Hematopoietic multipotent progenitor cell treated with erythropoietin and hydrocortisone succinate and interleukin-3 and kit ligand, for 15 days (in vitro differentiated cells): Measurements from ENCODE around the gene KCTD1.

ENCODE experiments used
- DNase-seq: peaks from one replicate; pipeline ENCODE4 v3.0.0-alpha.2; 2015; ENCODE audit warnings: low spot score

KCTD1 gene

DNA sequence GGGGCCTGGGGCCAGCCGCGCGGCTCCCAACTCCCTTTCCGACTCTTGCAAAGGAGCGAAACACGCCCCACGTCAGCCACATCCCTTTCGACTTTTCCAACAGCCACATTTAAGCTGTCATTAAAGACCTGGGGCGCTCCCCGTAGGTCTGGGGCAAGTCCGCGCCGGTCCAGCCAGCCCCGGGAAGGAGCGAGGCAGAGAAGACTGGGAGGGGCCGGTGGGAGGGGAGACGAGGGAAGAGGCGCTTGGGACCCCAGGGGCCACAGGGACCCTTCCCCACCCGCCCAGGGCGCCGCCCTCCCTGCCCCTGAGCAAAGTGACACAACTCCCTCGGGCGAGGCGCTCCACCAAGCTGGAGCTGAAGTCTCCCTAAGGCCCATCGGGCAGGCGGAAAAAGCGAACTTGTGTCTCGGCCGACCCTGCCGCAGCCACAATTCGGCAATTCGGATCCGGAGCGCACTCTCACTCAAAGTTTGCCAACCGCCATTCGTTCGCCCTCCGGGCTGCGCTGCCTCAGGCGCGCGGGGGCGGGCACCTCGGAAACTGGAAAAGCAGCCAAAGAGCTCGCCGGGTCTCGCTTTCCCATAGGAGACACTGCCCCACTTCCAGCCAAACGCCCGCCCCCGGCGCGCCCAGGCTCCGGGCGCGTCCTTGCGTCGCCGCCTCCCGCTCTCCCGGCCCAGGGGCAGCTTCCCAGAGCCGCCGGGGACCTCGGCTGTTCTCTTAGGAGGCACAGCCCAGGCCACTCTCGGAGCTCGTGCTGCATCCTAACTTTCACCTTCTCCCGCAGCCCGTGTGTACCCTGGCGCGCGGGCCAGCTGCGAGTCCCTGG lies 1.1 kb upstream of the KCTD1 start:
- no peak for DNase-seq

DNA sequence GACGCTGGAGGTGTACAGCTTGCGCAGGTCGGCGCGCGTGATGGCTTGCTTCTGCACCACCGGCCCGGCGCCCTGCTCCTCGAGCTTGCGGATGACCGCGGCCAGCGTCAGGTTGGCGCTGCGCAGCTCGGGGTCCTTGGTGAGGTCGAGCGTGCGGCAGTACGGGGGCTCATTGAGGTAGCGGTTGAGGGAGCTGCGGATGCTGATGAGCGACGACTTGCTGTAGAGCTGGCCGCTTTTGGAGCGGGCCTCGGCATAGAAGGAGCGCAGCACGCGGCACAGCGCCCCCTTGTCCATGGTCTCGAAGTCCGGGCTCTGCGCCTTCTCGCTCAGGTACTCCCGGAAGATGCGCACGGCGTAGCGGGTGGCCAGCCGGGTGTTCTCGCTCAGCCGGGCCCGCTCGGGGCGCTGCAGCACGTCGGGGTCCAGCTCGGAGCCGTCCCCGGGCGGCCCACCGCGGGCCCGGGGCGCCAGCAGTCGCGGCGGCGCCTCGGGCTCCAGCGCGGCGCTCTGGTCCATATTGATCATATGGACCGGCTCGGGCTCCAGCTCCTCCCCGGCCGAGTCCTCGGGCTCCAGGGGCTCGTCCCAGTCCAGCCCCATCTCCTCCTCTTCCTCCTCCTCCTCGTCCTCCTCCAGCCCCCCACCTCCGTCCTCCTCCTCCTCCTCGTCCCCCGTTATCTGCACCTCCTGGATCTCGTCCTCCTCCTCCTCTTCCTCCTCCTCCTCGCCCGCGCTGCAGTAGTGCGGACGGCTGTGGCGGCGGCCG lies 523 bp downstream of the KCTD1 start:
- no peak for DNase-seq

DNA sequence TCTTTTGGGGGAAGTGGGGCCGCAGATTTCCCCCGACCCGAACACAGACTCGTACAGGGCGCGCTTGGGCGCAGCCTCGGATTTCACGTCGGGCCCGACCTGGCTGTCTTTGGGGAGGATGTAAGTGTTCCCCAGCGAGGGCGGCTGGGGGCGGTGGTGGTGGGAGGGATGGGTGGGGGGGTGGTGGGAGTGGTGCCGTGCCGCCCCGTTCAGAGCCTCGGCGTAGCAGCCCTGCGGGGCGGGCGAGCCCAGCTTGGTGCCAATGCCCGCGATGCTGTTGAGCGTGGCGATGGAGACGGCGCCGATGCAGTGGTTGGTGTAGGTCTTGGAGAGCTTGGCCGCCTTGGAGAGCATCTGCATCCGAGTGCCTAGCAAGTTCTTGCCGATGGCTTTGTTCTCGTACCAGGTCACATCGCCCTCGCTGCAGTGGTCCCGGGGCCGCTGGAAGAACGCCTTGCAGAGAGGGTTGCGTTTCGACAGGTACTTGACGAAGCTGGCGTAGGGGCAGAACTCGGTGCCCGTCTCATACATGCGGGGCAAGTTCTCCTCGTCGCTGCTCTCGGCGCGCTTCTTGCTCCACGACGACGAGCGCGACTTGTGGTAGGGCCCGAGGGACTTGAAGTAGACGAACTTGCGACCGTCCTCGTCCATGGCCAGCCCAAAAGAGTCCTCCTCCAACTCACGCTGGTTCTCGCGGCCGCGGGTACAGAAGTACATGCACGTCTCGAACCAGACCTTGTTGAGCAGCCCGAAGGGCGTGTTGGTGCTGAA lies 1.3 kb downstream of the KCTD1 start:
- no peak for DNase-seq

DNA sequence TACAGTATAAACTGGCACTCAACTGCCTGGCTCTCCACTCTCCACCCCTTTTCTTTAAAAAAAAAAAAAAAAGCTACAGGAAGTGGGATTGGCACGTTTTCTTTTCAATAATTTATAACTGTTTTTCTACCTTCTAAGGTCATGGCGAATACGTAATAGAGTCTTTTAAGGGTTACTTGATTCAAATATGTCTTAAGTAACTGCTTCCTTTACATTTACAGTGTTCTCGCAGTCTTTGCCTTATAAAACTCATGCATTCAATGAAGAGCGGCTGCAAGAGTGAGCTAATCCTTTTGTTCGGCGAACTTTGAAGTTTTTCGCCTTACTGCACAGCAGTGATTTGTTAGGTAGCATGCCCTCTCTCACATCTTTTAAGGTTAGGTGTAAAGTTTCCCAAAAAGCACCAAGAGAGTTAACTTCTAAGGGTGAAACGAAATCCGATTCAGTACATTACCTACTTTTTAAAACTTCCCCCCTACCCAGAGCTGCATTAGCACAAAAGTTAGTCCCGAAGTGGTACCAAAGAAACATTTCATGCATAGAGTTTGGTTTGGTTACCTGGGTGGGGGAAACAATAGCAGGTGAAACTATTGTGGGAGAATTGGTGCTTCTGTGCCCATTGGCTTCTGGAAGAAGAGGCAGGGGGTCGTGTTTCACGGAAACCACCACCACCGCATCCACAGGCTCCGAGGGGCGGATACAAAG lies 2.0 kb downstream of the KCTD1 start:
- no peak for DNase-seq

DNA sequence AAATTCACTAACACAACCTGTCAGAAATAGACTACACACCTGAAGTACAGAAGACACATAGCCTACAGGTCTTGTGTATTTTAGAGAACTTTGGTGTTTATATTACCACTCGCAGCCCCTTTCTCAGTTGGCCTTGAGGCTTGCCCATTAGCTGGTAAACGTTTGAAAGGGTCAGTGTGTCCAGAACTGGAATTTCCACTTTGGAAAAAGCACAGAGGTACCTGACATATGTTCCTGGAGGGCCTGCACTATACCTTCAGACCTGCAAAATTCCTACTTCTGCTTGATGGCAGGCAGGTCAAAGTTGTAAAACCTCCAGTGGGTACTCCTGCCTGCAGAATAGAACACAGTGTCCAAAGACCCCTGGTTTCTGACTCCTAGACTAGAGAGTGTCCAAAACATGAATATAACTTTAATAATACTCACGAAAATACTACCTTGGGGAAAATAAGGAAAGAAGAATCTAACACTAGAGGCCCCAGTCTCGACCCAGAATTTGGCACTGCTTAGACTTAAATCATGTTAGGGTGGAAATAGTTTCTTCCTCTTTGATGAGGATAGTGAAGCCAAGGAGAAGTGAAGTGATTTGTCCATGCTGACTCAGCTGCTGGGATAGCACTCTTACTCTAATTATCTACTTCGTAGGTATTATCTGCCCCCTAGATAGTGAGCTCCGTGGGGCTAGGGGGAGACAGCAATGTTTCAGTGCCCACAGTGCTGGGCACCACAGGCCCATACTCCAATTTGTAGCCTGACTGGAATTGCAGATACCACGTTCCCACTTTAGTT lies 2.8 kb downstream of the KCTD1 start:
- DNase-seq = no peak

DNA sequence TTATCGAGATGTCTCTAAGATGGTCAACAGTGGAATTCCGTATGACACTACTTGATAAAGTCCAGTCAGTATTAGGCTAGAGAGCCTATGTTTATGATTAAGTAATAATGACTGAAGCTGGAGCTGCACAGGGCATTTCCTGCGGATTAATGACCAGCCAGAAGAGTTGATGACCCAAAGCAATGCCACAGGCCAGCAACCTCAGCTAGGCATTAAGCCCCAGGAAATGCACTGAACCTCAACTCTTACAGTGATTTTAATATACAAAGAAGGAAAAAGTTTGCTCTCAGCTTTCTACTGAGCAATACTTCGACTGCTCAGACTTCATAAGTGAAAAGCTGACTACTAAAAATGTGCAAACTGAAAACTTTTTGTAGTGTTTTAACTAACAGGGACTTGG lies 3.9 kb downstream of the KCTD1 start:
- DNase-seq = no peak

DNA sequence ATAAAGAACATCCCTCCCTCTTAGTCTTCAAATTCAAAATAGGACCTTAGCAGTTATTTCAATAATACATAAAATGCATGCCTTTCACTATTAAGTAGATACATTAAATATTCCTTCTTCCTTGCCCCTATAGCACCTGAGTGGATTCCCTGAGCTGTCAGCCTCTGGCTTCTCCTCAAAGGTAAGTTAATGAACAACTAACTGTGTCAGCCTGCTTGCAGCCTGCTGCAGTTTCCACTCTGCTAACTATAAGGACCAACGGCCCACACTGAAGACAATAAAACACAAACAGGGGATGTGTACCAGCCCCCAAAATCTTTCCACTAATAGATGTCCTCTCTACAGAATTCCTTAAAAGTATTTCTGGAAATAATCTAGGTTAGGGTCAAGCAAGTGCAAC lies 5.0 kb downstream of the KCTD1 start:
- DNase-seq = no peak

DNA sequence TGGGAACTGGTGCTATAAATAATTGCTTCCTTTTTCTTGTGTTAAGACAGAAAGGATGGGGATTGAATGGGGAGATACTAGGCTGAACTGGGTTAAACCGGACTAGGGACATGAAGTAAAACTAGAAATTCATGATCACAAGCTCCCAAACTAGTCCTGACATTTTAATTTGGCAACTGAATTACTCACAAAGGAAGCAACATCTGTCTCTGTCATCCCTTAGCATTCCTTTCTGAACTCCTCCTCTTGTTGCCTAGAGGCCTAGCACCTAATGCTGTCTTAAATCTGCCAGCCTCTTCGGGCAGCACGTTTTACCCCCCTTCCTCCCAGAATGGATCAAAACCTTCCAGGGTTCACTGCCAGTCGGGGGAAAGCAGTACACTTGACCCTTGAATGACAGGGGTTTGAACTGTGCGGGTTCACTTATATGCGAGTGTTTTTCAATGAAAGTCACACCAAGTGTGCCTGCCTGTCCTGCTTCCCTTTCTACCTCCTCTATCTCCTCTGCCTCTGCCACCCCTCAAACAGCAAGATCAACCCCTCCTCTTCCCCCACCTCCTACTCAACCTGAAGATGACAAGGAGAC lies 8.2 kb downstream of the KCTD1 start:
- no peak for DNase-seq

DNA sequence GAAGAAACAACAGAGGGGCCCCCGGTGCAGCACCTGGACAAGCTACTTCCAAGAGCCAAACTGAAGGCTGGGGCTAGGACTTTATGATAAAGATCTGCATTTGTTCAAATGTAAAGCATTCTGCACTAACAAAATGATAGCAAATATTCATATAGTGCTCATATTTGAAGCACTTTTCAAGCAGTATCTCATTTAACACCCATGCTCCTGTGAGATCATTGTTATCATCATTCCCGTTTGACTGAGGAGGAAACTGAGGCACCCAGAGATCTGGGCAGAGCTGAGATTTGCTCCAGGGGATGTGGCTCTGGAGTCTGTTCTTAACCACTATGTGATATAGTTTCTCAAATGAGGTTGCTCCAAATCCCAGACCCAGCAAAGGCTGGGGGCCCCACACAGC lies 9.8 kb downstream of the KCTD1 start:
- DNase-seq = no peak

DNA sequence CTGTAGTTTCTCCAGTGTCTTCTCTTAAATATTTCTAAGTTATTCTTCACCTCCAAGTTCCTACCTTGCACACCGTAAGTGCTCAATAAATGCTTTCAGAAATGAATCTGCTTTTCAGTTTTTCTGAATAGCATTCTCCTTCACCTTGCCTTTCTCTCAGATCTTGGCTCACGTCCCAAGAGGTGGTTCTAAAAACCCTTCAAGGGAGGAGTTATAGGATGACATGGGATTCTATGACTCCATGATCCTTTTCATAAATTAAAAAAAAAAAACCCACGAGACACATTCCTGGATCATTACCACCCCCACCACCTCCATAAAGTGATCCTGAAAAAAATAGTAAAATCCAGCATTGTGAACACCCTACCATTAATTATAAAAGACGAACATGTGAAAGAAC lies 11.7 kb downstream of the KCTD1 start:
- DNase-seq = no peak

DNA sequence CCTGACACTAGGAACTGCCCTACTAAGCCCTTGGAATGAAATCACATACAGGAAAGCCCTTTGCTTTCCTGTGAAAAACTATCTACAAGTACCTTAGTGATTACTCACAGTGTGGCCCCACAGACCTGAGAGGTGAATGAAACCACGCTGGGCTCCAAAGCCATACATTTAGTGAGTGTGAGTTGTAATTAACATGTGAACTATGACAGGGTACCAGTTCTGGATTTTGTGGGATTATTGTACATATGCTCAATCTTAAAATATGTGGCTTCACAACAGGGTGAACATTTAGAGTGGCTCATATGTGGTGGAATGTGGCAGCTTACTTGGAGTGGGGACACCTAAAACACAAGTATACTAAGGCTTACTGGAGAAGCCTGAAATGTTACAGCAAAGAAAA lies 12.3 kb downstream of the KCTD1 start:
- no peak for DNase-seq

DNA sequence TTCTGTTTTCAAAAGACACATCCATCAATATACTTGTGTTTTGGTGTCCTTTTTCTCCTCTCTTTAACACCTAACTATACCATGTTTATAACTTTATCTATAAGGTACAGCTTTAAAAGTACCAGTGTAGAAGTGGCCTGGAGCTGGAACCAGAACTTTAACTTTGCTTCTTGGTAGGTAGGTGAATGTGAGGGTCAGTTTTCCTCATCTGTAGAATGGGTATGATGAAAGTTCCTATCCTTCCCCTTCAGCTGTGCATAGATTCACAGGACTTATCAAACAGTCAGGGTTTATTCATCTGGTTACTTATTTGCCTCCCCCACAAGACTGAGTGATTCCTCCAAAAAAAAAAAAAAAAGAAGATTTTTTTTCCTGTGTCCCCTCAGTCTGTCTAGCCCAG lies 12.7 kb downstream of the KCTD1 start:
- no peak for DNase-seq

DNA sequence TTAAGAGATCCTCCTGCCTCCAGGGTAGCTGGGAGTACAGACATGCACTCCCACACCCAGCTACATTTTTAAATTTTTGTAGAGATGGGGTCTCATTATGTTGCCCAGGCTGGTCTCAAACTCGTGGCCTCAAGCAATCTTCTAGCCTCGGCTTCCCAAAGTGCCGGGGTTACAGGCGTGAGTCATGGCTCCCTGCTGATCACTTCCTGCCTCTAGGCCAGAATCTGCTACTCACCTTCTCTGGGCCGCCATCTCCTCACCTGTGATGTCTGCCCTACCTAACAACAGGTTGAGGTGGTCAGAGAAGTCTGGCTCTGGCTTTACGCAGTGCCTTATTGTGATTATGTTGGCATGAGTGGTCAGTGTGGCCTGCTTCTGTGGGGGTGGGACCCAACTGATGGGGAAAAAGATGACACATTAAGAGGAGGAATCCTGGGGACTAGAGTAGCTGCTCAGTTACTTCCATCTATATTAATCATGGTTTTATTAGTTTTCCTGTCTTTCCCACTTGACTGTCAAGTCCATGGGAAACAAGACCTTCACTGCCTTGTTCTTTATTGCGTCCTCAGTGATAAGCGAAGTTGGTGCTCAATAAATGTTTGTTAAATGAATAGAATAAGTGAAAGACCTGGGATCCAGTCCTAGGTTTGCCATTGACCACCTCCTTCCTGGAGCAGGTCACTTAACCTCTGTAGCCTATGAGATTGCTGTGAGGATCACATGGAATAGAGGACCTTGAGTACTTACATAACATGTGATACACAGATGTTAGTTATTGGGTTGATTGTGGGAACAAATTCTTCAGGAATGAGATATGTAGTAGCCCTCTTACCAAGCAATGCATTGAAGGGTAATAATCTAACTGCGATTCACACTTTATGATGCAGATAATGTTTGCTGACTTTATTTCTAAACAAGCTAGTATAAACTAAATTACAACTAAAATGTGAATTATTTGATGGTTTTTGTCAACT lies 15.7 kb downstream of the KCTD1 start:
- DNase-seq = no peak

DNA sequence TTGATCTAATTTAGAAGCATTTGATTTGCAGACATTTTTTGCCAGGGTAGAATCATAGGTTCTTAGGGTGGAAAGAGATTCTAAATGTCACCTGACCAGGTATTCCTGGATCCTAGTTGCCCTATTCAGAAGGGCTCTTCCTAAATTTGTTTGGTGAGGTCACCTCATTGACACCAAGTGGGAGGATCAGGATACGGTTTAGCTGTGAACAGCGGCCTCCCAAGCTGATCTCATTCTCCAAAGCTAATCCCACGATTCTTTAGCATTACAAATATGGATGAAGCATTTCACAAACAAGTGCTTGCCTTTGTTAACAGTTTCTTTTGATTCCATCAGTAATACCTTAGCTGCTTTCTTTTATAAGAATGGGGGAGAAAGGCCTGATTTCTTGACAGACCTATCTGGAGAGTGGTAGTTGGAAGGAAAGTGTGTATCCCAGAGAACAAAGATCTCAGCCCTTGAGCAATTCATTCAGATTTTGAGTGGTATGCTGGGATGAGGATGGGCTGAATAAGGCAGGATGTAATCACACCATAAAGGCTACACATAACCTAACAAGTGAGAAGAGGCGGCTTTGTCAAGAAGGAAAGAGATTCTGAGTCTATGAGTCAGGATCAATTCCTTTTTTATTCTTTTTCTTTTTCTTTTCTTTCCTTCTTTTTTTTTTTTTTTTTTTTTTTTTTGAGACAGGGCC lies 16.6 kb downstream of the KCTD1 start:
- no peak for DNase-seq

DNA sequence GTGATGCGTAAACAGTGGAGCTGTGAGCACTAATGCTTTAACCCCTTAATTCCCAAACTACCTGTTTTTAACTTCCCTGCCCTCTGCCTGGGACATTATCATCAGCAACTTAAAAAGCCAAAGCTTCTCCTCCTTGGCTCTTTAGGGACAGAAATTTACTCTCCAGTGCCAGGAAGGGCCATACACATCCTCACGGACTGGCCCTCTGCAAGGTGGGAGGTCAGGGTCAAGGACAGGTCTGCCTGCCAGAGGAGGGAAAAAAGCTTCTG lies 21.5 kb downstream of the KCTD1 start:
- no peak for DNase-seq

DNA sequence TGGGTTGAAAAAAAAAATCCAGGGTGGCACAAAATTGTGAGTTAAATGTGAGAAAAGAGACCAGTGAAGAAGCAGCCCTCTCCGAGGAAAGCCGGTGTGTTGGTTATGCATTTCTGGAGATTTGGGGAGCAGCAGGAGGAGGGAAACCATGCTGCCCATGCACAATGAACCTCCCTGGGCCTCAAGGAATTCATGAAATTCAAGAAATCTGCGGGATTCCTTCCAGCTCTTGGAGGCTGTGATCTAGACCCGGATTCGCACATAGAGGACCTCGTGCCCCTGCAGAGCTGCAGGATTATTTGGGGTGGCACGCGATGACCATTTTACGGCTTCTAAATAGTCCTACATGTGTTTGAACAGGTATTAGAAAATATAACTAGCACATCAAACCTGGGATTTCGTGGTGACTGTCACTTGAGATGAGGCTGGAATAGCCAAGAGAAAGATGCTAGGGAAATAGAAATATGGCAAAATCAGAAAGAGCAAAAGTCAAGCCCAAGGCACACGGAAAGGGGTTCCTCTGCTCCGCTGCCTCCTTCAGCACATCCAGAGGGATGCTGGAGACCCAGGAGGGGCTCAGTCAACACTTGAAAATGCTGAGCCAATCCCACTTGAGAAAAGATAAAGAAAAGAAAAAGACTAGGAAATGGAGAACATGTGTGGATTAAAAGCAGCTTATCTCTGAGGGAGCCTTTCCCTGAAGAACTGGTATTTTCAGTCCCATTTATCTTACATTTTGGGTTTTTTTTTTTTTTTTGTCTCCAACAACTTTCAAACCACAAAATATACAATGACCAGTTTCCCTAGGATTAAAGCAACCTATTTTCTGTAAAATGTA lies 22.0 kb downstream of the KCTD1 start:
- DNase-seq = no peak

DNA sequence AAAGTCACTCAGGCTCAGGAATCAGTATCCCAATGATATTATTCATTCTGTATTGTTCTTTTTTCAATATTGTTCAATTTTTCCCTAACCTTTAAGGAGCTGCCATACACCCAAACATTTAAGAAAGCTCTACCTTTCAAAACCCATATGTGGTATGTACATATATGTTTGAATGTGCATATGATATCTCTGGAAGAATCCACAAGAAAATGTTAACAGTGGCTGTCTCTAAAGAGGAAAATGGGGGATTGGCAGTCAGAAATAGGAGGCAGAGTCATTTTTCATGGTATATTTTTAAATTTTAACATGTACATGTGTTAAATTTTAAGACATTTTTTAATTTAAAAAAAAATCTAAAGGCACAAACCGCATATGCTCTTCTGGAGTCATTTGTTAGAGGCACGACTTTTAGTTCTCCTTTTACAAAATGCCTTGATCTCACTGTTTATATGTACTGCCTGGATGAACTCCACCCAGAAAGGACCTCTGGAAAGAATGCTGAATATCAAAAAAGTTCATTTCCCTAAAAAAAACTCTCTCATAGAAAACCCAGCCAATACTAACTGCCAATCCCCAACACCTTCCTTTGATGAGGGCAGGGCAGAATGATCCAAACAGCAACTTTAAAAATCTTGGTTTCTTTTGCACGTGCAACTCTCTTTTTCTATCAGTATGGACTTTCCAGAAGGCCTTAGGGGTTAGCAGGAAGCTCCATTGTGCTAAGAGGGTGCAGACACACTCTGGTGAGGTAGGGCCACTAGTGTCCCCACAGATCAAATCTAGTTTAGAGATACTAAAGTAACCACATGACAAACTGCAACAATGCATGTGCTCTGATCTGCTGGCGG lies 23.6 kb downstream of the KCTD1 start:
- no peak for DNase-seq

DNA sequence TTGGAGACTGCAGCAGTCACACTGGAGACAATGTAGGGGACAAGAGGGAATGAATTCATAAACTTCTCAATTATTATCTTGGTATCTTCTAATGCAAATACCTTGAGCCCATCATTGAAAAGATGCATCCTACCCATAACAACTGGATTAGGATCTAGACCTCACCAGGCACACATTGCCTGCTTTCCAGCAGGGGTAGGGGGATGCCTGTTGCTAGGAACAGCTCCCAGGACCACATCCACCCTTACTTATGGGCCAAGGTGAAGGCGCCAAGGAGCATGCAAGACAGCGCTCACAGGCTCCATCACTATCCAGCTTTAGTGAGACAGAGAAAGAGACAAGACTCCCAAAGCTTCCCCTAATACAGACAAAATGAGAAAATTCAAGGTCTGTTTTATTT lies 24.4 kb downstream of the KCTD1 start:
- no peak for DNase-seq
